Kidney (tissue), 14 donors: ENCODE results near the gene SLFNL1. TPM values are rescaled to one million over a fixed set of nuclear protein-coding genes. Genes with fewer than 3 reads are reported as not detected.

Experiments
- DNase-seq, 5 donors: peaks; one replicate each; pipeline ENCODE4 v3.0.0-alpha.2; 2013 to 2020
- FAIRE-seq: peaks from 2 replicates; lab custom pipeline; 2012; peaks lifted over from hg19 to GRCh38; lab: Jason Lieb, UNC
- H3K27ac ChIP-seq, 2 donors: one replicate each; pipeline ENCODE4 v1.7.0; 2013; ENCODE audit warnings: low read depth in 2 of 2, low read length in 2 of 2, inconsistent platforms in 1 of 2
- H3K27me3 ChIP-seq: one replicate; pipeline ENCODE4 v1.7.1; 2013; ENCODE audit warnings: low read length, inconsistent platforms; ENCODE audit not compliant: control insufficient read depth, insufficient read depth
- H3K36me3 ChIP-seq, 3 donors: one replicate each; pipeline versions ENCODE4 v1.7.0 to v1.7.1; 2013; ENCODE audit warnings: low read length in 3 of 3, control low read depth in 1 of 3, inconsistent platforms in 1 of 3; ENCODE audit not compliant: insufficient read depth in 3 of 3, control insufficient read depth in 2 of 3
- H3K4me1 ChIP-seq, 3 donors: one replicate each; pipeline versions ENCODE4 v1.7.0 to v1.7.1; 2013; ENCODE audit warnings: low read length in 3 of 3, inconsistent platforms in 1 of 3, low read depth in 1 of 3; ENCODE audit not compliant: control insufficient read depth in 2 of 3, insufficient read depth in 2 of 3
- H3K4me3 ChIP-seq, 3 donors: one replicate each; pipeline versions ENCODE4 v1.7.0 to v1.8.1; 2013; ENCODE audit warnings: low read length in 3 of 3, control low read depth in 1 of 3, inconsistent platforms in 1 of 3
- H3K9ac ChIP-seq, 3 donors: one replicate each; pipeline versions ENCODE4 v1.7.0 to v1.7.1; 2013; ENCODE audit warnings: low read length in 3 of 3, control low read depth in 1 of 3, inconsistent platforms in 1 of 3
- H3K9me3 ChIP-seq, 3 donors: one replicate each; pipeline versions ENCODE4 v1.7.0 to v1.7.1; 2013; ENCODE audit warnings: low read length in 3 of 3, control low read depth in 1 of 3, inconsistent platforms in 1 of 3; ENCODE audit not compliant: control insufficient read depth in 2 of 3, insufficient read depth in 1 of 3
- CTCF ChIP-seq: IDR thresholded peaks from 3 replicates; pipeline ENCODE4 v1.5.1; 2012; ENCODE audit warnings: mild to moderate bottlenecking, moderate library complexity, borderline replicate concordance; ENCODE audit not compliant: insufficient read depth; ENCODE audit errors: extremely low read depth
- intact Hi-C: fragments of 100-400 bp; cut with DNase I; formaldehyde crosslinking; loops from one replicate; pipeline ENCODE4 v1.11.1; 2022
- polyA plus RNA-seq: library from polyadenylated mRNA; stranded (reverse); fragments of 350-450 nt; fragmentation: Illumina TruSeq; extraction: RNeasy Lipid Tissue Mini Kit (QIAGEN cat#74804); gene quantifications from one replicate; pipeline ENCODE4 v1.2.3, GENCODE V29; 2014; ENCODE audit warnings: low read depth, low replicate concordance; ENCODE audit not compliant: insufficient read depth
- total RNA-seq: library from RNA; stranded (reverse); fragmentation: NEBNext Ultra II Directional; extraction: Animal tissue kit (Norgen Biotek cat#: 25700); gene quantifications from one replicate; pipeline ENCODE4 v1.2.1, GENCODE V29; 2021
- donor health status: control.
- donor health status: control.
- donor health status: control.
- donor health status: control.
- donor health status: control.
- donor health status: DM: yes; HTN: yes; CAD: no.
- donor health status: Normal renal cell carcinoma (clear cell type).

SLFNL1 gene
- total and polyA plus RNA-seq, 2 donors from 2014 or later = 0.32 to 0.50 TPM

GRCh38 chr1:41032147-41032546, 10.6 kb upstream of the SLFNL1 start:
- Histone ChIP-seq H3K36me3 (peaks cover 12 to 40% (median 12%) of the 10 kb centered on the region in 3 donors), H3K9me3 (no peaks in the 10 kb centered on the region)
- no peak for TF ChIP-seq CTCF

GRCh38 chr1:41030872-41031616, 9.5 kb upstream of the SLFNL1 start:
- FAIRE-seq = no peak

More at GRCh38 chr1:41032147-41032546, 10.6 kb upstream of the SLFNL1 start:
- FAIRE-seq (no peak), DNase-seq (no peak)
- Histone ChIP-seq H3K27me3 (no peaks in the 10 kb centered on the region), H3K27ac (no peak overlapping the region), H3K9ac (no peak overlapping the region), H3K4me1 (peaks cover 0 to 9% (median 0%) of the 10 kb centered on the region in 3 donors), H3K4me3 (no peak overlapping the region)
- intact Hi-C loops = no loop called here

GRCh38 chr1:41028034-41028642, 6.6 kb upstream of the SLFNL1 start:
- peaks cover 0 to 8% (median 0%) of the 10 kb centered on the region in 3 donors for H3K4me1 ChIP-seq
- intact Hi-C loops = no loop called here
- DNase-seq (no peak), FAIRE-seq (no peak)
- H3K9me3 ChIP-seq = no peaks in the 10 kb centered on the region
- H3K4me3 ChIP-seq = no peak overlapping the region
- no peak overlapping the region for H3K27ac ChIP-seq
- TF ChIP-seq CTCF = no peak
- H3K27me3 ChIP-seq = no peaks in the 10 kb centered on the region
- no peak overlapping the region for H3K9ac ChIP-seq
- H3K36me3 ChIP-seq = peaks cover 10 to 16% (median 14%) of the 10 kb centered on the region in 3 donors

More at GRCh38 chr1:41030872-41031616, 9.5 kb upstream of the SLFNL1 start:
- intact Hi-C loops = no loop called here
- peak overlapping the region in 1 of 2 donors; percentile 41 for H3K27ac ChIP-seq
- H3K9me3 ChIP-seq = no peaks in the 10 kb centered on the region
- H3K9ac ChIP-seq = no peak overlapping the region
- H3K4me3 ChIP-seq = no peak overlapping the region
- TF ChIP-seq CTCF = no peak
- no peaks in the 10 kb centered on the region for H3K27me3 ChIP-seq
- peaks cover 0 to 8% (median 0%) of the 10 kb centered on the region in 3 donors for H3K4me1 ChIP-seq
- peaks cover 12 to 31% (median 14%) of the 10 kb centered on the region in 3 donors for H3K36me3 ChIP-seq
- DNase-seq = no peak
